Right renal cortex interstitium (tissue), 3 donors: ENCODE results near the gene ZNF550. TPM values are rescaled to one million over a fixed set of nuclear protein-coding genes. Genes with fewer than 3 reads are reported as not detected.
A peak's percentile ranks its signal among the peaks of the same experiment; 100 is the strongest.
"Not testable (repeated sequence)": the region's sequence is repeated elsewhere in the genome, so short reads cannot be mapped to it uniquely, and the experiment has no call there.

Experiments
- DNase-seq, 3 donors: peaks; one replicate each; pipeline ENCODE4 v3.0.0-alpha.2; 2013; ENCODE audit warnings: low read depth in 3 of 3, low spot score in 2 of 3
- polyA plus RNA-seq, 3 donors: library from polyadenylated mRNA; unstranded; fragments of 120-200 nt; gene quantifications; one replicate each; pipeline ENCODE4 v1.2.1, GENCODE V29; 2013; ENCODE audit not compliant: insufficient read length in 3 of 3

The ZNF550 gene
- polyA plus RNA-seq, 3 donors: 21.6 to 25.6 (median 23.6) TPM

DNA sequence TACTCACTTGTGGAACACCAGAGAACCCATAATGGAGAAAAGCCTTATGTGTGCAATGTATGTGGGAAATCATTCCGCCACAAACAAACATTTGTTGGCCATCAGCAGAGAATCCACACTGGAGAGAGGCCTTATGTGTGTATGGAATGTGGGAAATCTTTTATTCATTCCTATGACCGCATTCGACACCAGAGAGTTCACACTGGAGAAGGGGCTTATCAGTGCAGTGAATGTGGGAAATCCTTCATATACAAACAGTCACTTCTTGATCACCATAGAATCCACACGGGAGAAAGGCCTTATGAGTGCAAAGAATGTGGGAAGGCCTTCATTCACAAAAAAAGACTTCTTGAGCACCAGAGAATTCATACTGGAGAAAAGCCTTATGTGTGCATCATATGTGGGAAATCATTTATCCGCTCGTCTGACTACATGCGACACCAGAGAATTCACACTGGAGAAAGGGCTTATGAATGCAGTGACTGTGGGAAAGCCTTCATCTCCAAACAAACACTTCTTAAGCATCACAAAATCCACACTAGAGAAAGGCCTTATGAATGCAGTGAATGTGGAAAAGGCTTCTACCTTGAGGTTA is 21.6 kb downstream of the ZNF550 start:
- DNase-seq: no peak

DNA sequence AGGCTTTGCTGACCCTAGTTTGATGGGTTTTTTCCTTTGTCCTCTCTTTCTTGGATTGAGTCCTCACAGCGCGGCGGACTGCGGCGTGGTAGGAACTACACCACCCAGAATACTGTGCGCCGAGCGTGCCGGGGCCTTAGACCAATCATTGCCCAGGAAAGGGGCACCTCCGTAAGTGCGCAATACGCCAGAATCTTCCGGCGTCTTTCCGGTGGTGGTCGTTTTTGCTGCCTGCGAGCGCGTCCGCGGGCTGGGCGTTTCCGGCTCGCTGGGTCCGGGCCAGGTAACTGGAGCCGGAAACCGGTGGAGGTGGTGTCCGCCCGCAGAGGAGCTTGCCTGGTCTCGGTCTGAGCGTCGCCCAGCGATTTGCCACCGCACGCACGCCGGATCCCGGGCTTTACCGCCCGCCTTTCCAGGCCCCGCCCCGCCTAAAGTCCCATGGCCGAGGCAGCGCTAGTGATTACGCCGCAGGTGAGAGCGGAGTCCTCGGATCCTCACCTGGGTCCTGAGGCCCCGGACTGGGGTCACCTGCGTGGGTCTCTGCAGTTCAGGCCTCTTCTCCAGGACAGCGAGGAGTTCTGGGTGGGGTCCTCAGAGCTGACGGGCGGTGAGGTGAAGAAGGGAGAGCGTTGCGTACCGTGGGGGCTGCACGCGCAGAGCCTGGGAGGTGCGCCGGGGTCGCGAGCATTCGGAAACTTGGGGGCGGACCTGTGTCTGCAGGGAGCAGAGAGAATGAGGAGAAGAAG is 32.4 kb downstream of the ZNF550 start, which contains the start of gene ZNF549:
TSS of gene ZNF549 (plus strand) at position 221 of the 746 bp plus-strand sequence. CDS start at position 439, 218 bp downstream.
- peak; percentile 76 to 82 (median 81) for DNase-seq

DNA sequence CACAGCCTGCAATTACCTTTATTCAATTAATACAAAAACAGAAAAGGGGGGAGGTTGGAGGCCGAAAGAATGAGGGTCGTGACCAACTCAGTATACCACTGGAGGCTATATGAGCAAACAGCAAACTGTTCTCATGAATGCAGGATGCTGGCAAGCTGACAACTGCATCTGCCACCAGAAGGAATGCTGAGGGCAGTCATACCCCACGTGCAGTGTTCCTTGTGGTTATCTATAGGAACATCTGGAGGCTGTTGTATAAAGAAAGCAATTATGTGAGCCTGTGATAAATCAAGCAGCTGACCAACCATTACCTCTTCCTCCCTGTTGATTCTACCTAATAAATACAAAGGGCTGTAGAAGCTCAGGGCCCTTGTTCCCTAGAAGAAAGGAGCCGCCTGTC is 41.6 kb downstream of the ZNF550 start:
- not testable (repeated sequence) for DNase-seq

DNA sequence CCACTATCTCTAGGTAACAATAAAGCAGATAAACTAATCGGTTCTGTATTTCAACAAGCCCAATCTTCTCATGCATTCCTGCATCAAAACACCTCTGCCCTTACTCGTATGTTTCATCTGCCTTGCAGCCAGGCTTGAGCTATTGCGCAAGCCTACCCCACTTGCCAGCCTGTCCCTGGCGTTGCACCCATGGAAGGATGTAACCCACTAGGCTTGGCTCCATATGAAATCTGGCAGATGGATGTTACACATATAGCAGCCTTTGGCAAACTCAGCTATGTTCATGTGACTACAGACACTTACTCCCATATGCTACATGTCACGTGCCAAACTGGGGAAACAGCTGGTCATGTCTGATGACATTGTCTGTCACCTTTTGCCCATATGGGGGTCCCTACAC is 44.4 kb downstream of the ZNF550 start:
- no peak for DNase-seq

DNA sequence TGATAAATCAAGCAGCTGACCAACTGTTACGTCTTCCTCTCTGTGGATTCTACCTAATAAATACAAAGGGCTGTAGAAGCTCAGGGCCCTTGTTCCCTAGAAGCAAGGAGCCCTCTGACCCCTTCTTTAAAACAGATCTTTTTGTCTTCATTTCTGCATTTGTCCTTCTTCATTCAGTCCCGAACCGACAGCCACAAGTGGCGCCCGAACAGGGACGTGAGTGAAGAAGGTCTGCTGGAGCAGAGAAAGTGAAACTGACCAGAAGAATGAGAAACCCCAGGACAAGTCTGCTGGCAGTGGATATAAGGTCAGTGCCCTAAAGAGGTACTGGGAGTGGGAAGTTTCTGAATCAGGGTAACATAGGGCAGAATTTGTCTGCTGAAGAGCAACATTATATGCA is 46.8 kb downstream of the ZNF550 start:
- no peak for DNase-seq

DNA sequence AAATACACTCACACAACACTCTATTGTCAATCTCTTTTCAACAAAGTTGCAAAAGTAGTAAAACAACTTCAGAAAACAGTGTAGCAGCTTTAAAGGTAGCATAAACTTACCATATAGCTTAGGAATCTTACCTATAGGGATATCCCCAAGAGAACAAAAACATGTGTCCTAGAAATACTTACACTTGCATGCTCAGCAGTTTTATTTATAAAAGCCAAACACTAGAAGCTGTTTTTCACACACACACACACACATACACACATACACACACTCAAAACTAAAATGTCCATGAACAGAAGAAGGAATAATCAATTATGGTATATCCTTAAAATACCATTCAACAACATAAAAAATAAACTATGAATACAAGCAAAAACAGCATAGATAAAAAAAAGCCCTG is 48.2 kb downstream of the ZNF550 start:
- no peak for DNase-seq

DNA sequence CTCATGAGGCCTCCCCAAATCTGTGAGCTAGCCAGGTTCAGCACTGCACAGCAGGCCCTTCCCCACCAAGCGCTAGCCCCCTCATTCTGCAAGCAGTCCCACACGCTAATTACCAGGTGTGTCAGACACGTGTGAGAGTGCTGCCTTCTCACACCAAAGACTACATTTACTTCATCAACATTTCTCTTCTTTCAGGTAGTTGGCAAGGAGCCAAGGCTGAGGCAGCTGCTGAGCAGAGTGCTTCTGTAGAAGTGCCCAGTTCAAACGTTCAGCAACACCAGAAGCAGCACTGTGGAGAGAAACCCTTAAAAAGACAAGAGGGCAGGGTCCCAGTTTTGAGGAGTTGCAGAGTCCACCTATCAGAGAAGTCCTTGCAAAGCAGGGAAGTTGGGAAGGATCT is 53.5 kb downstream of the ZNF550 start:
- DNase-seq: no peak

DNA sequence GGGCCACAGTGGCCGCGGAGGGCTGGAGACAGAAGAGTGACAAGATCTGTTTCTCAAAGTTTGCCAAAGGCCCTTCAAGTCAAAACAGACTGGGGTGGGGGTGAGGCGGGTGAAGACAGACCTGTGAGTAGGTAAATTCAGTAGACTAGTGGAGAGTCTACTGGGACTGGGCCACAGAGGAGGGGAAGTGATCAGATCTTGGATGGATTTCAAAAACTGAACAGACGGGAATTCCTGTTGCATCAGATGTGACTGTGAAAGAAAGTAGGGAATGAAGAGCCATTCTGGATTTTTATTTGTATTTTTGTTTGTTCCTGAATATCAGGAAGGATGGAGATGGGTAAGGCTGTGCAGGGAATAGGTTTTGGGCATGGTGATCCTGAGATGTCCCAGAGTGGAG is 59.3 kb downstream of the ZNF550 start:
- DNase-seq: not testable (repeated sequence)

DNA sequence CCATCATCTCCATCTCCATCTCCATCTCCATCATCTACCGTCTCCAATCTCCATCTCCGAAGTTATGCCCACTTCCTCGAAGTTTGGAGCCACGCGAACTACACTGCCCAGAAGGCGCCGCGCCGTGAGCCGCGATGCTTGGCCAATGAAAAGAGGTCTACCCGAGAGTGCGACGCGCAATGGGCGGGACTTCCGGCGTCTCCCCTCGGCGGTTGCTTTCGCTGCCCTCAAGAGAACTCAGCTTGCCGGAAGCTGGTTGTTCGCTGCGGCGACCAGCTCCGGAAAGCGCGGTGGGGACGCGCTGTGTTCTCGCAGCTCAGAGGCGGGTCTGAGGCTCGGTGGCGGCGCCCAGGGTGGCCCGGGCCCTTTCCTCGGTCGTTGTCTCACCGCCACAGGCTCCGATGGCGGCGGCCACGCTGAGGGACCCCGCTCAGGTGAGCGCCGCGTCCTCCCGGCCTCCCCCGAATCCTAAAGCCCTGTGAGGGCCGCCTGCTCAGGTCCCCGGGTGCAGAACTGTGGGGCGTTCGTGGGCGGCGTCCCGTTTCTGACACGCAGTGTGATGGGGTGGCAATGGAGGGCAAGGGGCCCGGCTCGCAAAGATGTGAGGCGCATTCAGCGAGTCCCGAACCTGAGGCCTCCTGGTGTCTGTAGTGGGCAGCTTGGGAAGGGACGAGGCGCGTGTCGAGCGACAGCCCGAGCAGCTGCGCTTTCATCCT is 59.8 kb downstream of the ZNF550 start, which contains the start of gene ZNF773:
TSS of gene ZNF773 (plus strand) at position 259 of the 716 bp plus-strand sequence. CDS start at position 402, 143 bp downstream.
- DNase-seq: peak; percentile 80 to 91 (median 85)

DNA sequence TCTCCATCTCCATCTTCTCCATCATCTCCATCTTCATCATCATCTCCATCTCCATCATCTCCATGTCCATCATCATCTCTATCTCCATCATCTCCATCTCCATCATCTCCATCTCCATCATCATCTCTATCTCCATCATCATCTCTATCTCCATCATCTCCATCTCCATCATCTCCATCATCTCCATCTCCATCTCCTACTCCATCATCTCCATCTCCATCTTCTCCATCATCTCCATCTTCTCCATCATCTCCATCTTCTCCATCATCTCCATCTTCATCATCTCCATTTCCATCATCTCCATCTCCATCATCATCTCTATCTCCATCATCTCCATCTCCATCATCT is 60.4 kb downstream of the ZNF550 start:
- not testable (repeated sequence) for DNase-seq

DNA sequence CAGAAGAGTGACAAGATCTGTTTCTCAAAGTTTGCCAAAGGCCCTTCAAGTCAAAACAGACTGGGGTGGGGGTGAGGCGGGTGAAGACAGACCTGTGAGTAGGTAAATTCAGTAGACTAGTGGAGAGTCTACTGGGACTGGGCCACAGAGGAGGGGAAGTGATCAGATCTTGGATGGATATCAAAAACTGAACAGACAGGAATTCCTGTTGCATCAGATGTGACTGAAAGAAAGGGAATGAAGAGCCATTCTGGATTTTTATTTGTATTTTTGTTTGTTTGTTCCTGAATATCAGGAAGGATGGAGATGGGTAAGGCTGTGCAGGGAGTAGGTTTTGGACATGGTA is 71.4 kb downstream of the ZNF550 start:
- not testable (repeated sequence) for DNase-seq

DNA sequence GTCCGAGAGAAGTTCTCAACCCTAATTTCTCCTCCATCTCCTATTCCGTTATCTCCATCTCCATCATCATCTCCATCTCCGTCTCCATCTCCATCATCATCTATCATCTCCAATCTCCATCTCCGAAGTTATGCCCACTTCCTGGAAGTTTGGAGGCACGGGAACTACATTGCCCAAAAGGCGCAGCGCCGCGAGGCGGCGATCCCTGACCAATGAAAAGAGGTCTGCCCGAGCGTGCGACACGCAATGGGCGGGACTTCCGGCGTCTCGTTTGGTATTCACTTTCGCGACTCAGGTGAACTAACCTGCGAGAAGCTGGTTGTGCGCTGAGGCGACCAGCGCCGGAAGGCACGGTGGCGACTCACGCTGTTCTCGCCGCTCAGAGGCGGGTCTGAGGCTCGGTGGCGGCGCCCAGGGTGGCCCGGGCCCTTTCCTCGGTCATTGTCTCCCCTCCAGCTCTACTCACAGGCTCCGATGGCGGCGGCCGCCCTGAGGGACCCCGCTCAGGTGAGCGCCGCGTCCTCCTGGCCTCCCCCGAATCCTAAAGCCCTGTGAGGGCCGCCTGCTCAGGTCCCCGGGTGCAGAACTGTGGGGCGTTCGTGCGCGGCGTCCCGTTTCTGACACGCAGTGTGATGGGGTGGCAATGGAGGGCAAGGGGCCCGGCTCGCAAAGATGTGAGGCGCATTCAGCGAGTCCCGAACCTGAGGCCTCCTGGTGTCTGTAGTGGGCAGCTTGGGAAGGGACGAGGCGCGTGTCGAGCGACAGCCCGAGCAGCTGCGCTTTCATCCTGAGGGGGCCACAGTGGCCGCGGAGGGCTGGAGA is 72.0 kb downstream of the ZNF550 start, which contains the start of gene ZNF419:
TSS of gene ZNF419 (plus strand) at position 274 of the 822 bp plus-strand sequence. CDS start at position 475, 201 bp downstream.
- peak; percentile 80 to 88 (median 84) for DNase-seq

Other genes with a start within 250 kb of the ZNF550 start
- gene ZNF543, start 239.4 kb downstream of the ZNF550 start, polyA plus RNA-seq: 1 to 10 TPM; 9.0 to 9.2 (median 9.1) TPM
- 10 to 100 TPM; 18.2 to 20.1 (median 19.2) TPM for gene ZNF304, start 208.6 kb downstream of the ZNF550 start, polyA plus RNA-seq
- 10 to 100 TPM; 15.6 to 19.3 (median 19.3) TPM for gene TRAPPC2B, start 196.3 kb downstream of the ZNF550 start, polyA plus RNA-seq
- gene ZNF547, start 196.3 kb downstream of the ZNF550 start, polyA plus RNA-seq: 1 to 10 TPM; 6.2 to 6.9 (median 6.8) TPM
- 10 to 100 TPM; 18.7 to 24.2 (median 19.2) TPM for gene ZNF548, start 170.0 kb downstream of the ZNF550 start, polyA plus RNA-seq
- gene ZNF17, start 148.7 kb downstream of the ZNF550 start, polyA plus RNA-seq: 10 to 100 TPM; 11.9 to 13.2 (median 12.0) TPM
- gene ZNF749, start 124.5 kb downstream of the ZNF550 start, polyA plus RNA-seq: 10 to 100 TPM; 13.9 to 14.5 (median 14.0) TPM
- 1 to 10 TPM; 2.1 to 3.0 (median 2.4) TPM for gene VN1R1, start 102.7 kb downstream of the ZNF550 start, polyA plus RNA-seq
- 10 to 100 TPM; 20.6 to 23.9 (median 21.3) TPM for gene ZNF772, start 82.3 kb downstream of the ZNF550 start, polyA plus RNA-seq
- 10 to 100 TPM; 19.1 to 27.7 (median 19.6) TPM for gene ZNF419, start 72.1 kb downstream of the ZNF550 start, polyA plus RNA-seq
- gene ZNF773, start 59.9 kb downstream of the ZNF550 start, polyA plus RNA-seq: 10 to 100 TPM; 12.3 to 16.4 (median 14.0) TPM
- 10 to 100 TPM; 13.3 to 14.8 (median 13.3) TPM for gene ZNF549, start 32.5 kb downstream of the ZNF550 start, polyA plus RNA-seq
- 10 to 100 TPM; 10.5 to 11.1 (median 10.6) TPM for gene ZNF416, start 19.0 kb upstream of the ZNF550 start, polyA plus RNA-seq
- gene ZIK1, start 24.3 kb upstream of the ZNF550 start, polyA plus RNA-seq: 10 to 100 TPM; 18.3 to 22.9 (median 21.1) TPM
- 1 to 10 TPM; 3.9 to 4.9 (median 4.9) TPM for gene ZNF530, start 40.0 kb upstream of the ZNF550 start, polyA plus RNA-seq
- 10 to 100 TPM; 28.2 to 30.0 (median 28.5) TPM for gene ZNF134, start 54.4 kb upstream of the ZNF550 start, polyA plus RNA-seq
- gene ZNF211, start 73.3 kb upstream of the ZNF550 start, polyA plus RNA-seq: 10 to 100 TPM; 36.7 to 40.3 (median 39.5) TPM
- gene ZSCAN4, start 109.1 kb upstream of the ZNF550 start, polyA plus RNA-seq: under 1 TPM in 1 of 3 donors, not detected in 2; 0.06 TPM
- gene ZNF551, start 122.1 kb upstream of the ZNF550 start, polyA plus RNA-seq: 10 to 100 TPM; 13.2 to 14.8 (median 13.5) TPM
- gene ZNF154, start 149.3 kb upstream of the ZNF550 start, polyA plus RNA-seq: 10 to 100 TPM; 24.1 to 27.6 (median 27.4) TPM
- gene ZNF671, start 167.8 kb upstream of the ZNF550 start, polyA plus RNA-seq: 10 to 100 TPM; 20.7 to 21.4 (median 21.3) TPM
- gene ZNF776, start 187.0 kb upstream of the ZNF550 start, polyA plus RNA-seq: 10 to 100 TPM; 34.8 to 41.1 (median 38.1) TPM
- gene ZNF586, start 209.8 kb upstream of the ZNF550 start, polyA plus RNA-seq: 10 to 100 TPM; 20.8 to 22.3 (median 20.9) TPM